ENCODE results near the gene MYH11. TPM values are rescaled to one million over a fixed set of nuclear protein-coding genes. Genes with fewer than 3 reads are reported as not detected.
"Not testable (repeated sequence)": the region's sequence is repeated elsewhere in the genome, so short reads cannot be mapped to it uniquely, and the experiment has no call there.

MYH11 gene
- total RNA-seq, 4 donors from 2014 or later, result 5.6 to 57.7 (median 20.4) TPM

- no peak overlapping the region for H3K4me3 ChIP-seq
- no peak for ATAC-seq
- no peaks in the 10 kb centered on the region for H3K27me3 ChIP-seq
- DNase-seq, result no peak
- in situ Hi-C loops (cut with MboI; ENCODE audit: low sequenced_read_pairs in 4 of 4) (loop anchor here in 1 of 4 donors (10.0 kb wide), 1 partner anchor 58 kb away; no protein-coding TSS in a partner anchor), intact Hi-C loops (cut with DNase I; ENCODE audit: low total_unique reads) (no loop called here)
- H3K36me3 ChIP-seq, result peaks cover 0 to 6% of the 10 kb centered on the region in 2 donors
- no peak overlapping the region for H3K27ac ChIP-seq
- no peaks in the 10 kb centered on the region for H3K9me3 ChIP-seq
- TF ChIP-seq, protein P1, sequence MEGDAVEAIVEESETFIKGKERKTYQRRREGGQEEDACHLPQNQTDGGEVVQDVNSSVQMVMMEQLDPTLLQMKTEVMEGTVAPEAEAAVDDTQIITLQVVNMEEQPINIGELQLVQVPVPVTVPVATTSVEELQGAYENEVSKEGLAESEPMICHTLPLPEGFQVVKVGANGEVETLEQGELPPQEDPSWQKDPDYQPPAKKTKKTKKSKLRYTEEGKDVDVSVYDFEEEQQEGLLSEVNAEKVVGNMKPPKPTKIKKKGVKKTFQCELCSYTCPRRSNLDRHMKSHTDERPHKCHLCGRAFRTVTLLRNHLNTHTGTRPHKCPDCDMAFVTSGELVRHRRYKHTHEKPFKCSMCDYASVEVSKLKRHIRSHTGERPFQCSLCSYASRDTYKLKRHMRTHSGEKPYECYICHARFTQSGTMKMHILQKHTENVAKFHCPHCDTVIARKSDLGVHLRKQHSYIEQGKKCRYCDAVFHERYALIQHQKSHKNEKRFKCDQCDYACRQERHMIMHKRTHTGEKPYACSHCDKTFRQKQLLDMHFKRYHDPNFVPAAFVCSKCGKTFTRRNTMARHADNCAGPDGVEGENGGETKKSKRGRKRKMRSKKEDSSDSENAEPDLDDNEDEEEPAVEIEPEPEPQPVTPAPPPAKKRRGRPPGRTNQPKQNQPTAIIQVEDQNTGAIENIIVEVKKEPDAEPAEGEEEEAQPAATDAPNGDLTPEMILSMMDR (IDR thresholded peaks at IDR 0.05 in 4 of 5, conservative IDR thresholded peaks at IDR 0.05 in 1 of 5), result no peak
- TF ChIP-seq POLR2A (IDR thresholded peaks at IDR 0.05), result no peak
- no peaks in the 10 kb centered on the region for H3K4me1 ChIP-seq
Measured at GRCh38 chr16:15732416-15732815, 124.4 kb downstream of the MYH11 start.

GRCh38 chr16:15729152-15729551 lies 127.7 kb downstream of the MYH11 start:
- in situ Hi-C loops (cut with MboI; ENCODE audit: low sequenced_read_pairs in 4 of 4) (no loop called here), intact Hi-C loops (cut with DNase I; ENCODE audit: low total_unique reads) (no loop called here)
- DNase-seq, result no peak
- H3K4me3 ChIP-seq, result no peak overlapping the region
- no peaks in the 10 kb centered on the region for H3K9me3 ChIP-seq
- TF ChIP-seq, protein P1 (IDR thresholded peaks at IDR 0.05 in 4 of 5, conservative IDR thresholded peaks at IDR 0.05 in 1 of 5), result no peak
- TF ChIP-seq POLR2A (IDR thresholded peaks at IDR 0.05), result no peak
- no peak for ATAC-seq
- H3K4me1 ChIP-seq, result no peaks in the 10 kb centered on the region
- no peaks in the 10 kb centered on the region for H3K27me3 ChIP-seq
- peaks cover 0 to 22% of the 10 kb centered on the region in 2 donors for H3K36me3 ChIP-seq
- H3K27ac ChIP-seq, result no peak overlapping the region

GRCh38 chr16:15727697-15728096 lies 129.1 kb downstream of the MYH11 start:
- H3K27me3 ChIP-seq; H3K4me1 ChIP-seq; in situ Hi-C loops (cut with MboI; ENCODE audit: low sequenced_read_pairs in 4 of 4); DNase-seq; intact Hi-C loops (cut with DNase I; ENCODE audit: low total_unique reads); H3K4me3 ChIP-seq; H3K9me3 ChIP-seq; ATAC-seq; H3K27ac ChIP-seq: not testable (repeated sequence)
- peaks cover 0 to 18% of the 10 kb centered on the region in 2 donors for H3K36me3 ChIP-seq

DNA sequence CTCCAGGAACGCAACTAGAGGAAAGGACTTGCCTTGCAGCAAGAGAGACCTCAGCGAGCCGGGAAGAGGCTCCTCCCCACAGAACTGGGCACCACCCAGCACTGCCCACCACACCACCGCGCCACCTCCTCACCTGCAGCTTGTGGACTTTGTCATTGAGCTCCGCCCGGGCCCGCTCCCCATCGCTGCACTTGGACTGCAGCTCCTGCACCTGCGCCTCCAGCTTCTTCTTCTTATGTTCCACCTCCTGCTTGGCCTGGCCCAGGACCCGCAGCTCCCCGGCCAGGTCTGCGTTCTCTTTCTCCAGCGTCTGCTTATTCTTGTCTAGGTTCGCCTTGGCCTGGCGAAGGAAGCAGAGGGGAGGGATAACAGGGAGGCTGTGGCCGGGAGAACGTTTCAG lies 130.1 kb downstream of the MYH11 start:
- in situ Hi-C loops (cut with MboI; ENCODE audit: low sequenced_read_pairs in 4 of 4), result no loop called here
- Histone ChIP-seq H3K4me1 (no peaks in the 10 kb centered on the region), H3K36me3 (peaks cover 0 to 18% of the 10 kb centered on the region in 2 donors), H3K4me3 (no peak overlapping the region), H3K27ac (no peak overlapping the region), H3K27me3 (no peaks in the 10 kb centered on the region), H3K9me3 (no peaks in the 10 kb centered on the region)
- intact Hi-C loops (cut with DNase I; ENCODE audit: low total_unique reads), result no loop called here
- ATAC-seq, result no peak
- no peak for DNase-seq
- no peak for TF ChIP-seq POLR2A (IDR thresholded peaks at IDR 0.05)
- TF ChIP-seq, protein P1 (IDR thresholded peaks at IDR 0.05 in 4 of 5, conservative IDR thresholded peaks at IDR 0.05 in 1 of 5), result no peak

GRCh38 chr16:15725641-15726240 lies 131.1 kb downstream of the MYH11 start:
- peaks cover 0 to 18% of the 10 kb centered on the region in 2 donors for H3K36me3 ChIP-seq
- intact Hi-C loops (cut with DNase I; ENCODE audit: low total_unique reads) (no loop called here), in situ Hi-C loops (cut with MboI; ENCODE audit: low sequenced_read_pairs in 4 of 4) (no loop called here)
- no peak overlapping the region for H3K27ac ChIP-seq
- TF ChIP-seq, protein P1 (IDR thresholded peaks at IDR 0.05 in 4 of 5, conservative IDR thresholded peaks at IDR 0.05 in 1 of 5), result no peak
- no peak for TF ChIP-seq POLR2A (IDR thresholded peaks at IDR 0.05)
- no peak overlapping the region for H3K4me3 ChIP-seq
- DNase-seq, result no peak
- H3K9me3 ChIP-seq, result no peaks in the 10 kb centered on the region
- ATAC-seq, result no peak
- H3K4me1 ChIP-seq, result no peaks in the 10 kb centered on the region
- no peaks in the 10 kb centered on the region for H3K27me3 ChIP-seq

Data from gastrocnemius medialis (tissue), 4 donors.